GM21381 (cell line): ENCODE results near the gene JUP.

Source experiments
- ATAC-seq: cut with Tn5 transposase; IDR thresholded peaks from one replicate; pipeline ENCODE4 v1.9.1; 2021; ENCODE audit warnings: mild to moderate bottlenecking, moderate library complexity; ENCODE audit not compliant: unreplicated experiment

Gene JUP

GRCh38 chr17:41760878-41761277, 25.6 kb downstream of the JUP start:
- ATAC-seq = no peak

GRCh38 chr17:41758601-41759000, 27.9 kb downstream of the JUP start:
- no peak for ATAC-seq

GRCh38 chr17:41754066-41754465, 32.4 kb downstream of the JUP start:
- no peak for ATAC-seq

- no peak for ATAC-seq
These were observed 35.2 kb downstream of the JUP start for GRCh38 chr17:41751288-41751687.

- no peak for ATAC-seq
These were observed 35.6 kb downstream of the JUP start for GRCh38 chr17:41750862-41751261.

- ATAC-seq = no peak
These were observed 38.2 kb downstream of the JUP start for GRCh38 chr17:41748275-41748674.

- no peak for ATAC-seq
These were observed 44.8 kb downstream of the JUP start for GRCh38 chr17:41741709-41742108.

- ATAC-seq = no peak
These were observed 46.0 kb downstream of the JUP start for GRCh38 chr17:41740506-41740905.

GRCh38 chr17:41739661-41740352, 46.7 kb downstream of the JUP start:
- no peak for ATAC-seq

GRCh38 chr17:41738801-41739112, 47.8 kb downstream of the JUP start:
- ATAC-seq = no peak

GRCh38 chr17:41738077-41738800, 48.3 kb downstream of the JUP start:
- ATAC-seq = no peak

- ATAC-seq = no peak
These were observed 48.9 kb downstream of the JUP start for GRCh38 chr17:41737680-41738023.

- ATAC-seq = no peak
These were observed 49.4 kb downstream of the JUP start for GRCh38 chr17:41736983-41737679.

- ATAC-seq = no peak
These were observed 50.8 kb downstream of the JUP start for GRCh38 chr17:41735744-41736143.

- no peak for ATAC-seq
These were observed 51.6 kb downstream of the JUP start for GRCh38 chr17:41734949-41735313.

- ATAC-seq = no peak
These were observed 52.2 kb downstream of the JUP start, which contains the start of gene HAP1 for GRCh38 chr17:41734139-41734948. TSS of gene HAP1 (minus strand) at chr17:41734643. CDS start at chr17:41734634, 9 bp downstream.

GRCh38 chr17:41733348-41734138, 53.0 kb downstream of the JUP start:
- no peak for ATAC-seq

- ATAC-seq = no peak
These were observed 54.7 kb downstream of the JUP start for GRCh38 chr17:41731836-41732235.

GRCh38 chr17:41730479-41730878, 56.0 kb downstream of the JUP start:
- ATAC-seq = no peak

- ATAC-seq = no peak
These were observed 58.5 kb downstream of the JUP start for GRCh38 chr17:41728056-41728455.

- no peak for ATAC-seq
These were observed 61.4 kb downstream of the JUP start for GRCh38 chr17:41725134-41725533.
